OCI-LY1 (cell line): ENCODE data around the gene UROC1.

Experiments
- H2AFZ ChIP-seq: fragments of 200-600 bp; sonication (generic), shearing (Covaris generic); 2 replicates; pipeline ENCODE4 v1.6.0; 2014; ENCODE audit warnings: antibody characterized with exemption, mild to moderate bottlenecking, low read length
- H3F3A ChIP-seq: fragments of 200-600 bp; sonication (generic), shearing (Covaris generic); 2 replicates; pipeline ENCODE4 v1.6.0; 2014; ENCODE audit warnings: mild to moderate bottlenecking, antibody characterized with exemption, low read length, moderate library complexity; ENCODE audit not compliant: insufficient read depth
- H3K27ac ChIP-seq: fragments of 200-600 bp; sonication (generic); 2 replicates; pipeline ENCODE4 v1.5.1; 2014; ENCODE audit warnings: low read length, mixed run types, mild to moderate bottlenecking, low read depth; ENCODE audit not compliant: poor library complexity, severe bottlenecking
- H3K27me3 ChIP-seq: fragments of 200-600 bp; sonication (generic); 2 replicates; pipeline ENCODE4 v1.6.0; 2014; ENCODE audit warnings: antibody characterized with exemption, mild to moderate bottlenecking, low read length, moderate library complexity; ENCODE audit not compliant: insufficient read depth
- H3K36me3 ChIP-seq: fragments of 200-600 bp; sonication (generic); 2 replicates; pipeline ENCODE4 v1.6.1; 2014; ENCODE audit warnings: mild to moderate bottlenecking, antibody characterized with exemption, low read length, moderate library complexity, mixed read lengths; ENCODE audit not compliant: insufficient read depth
- H3K4me1 ChIP-seq: fragments of 200-600 bp; sonication (generic); 2 replicates; pipeline ENCODE4 v1.5.1; 2014; ENCODE audit warnings: mild to moderate bottlenecking, low read length, moderate library complexity; ENCODE audit not compliant: insufficient read depth, severe bottlenecking
- H3K4me2 ChIP-seq: fragments of 200-600 bp; sonication (generic), shearing (Covaris generic); 2 replicates; pipeline ENCODE4 v1.6.1; 2014; ENCODE audit warnings: low read length
- H3K4me3 ChIP-seq: fragments of 200-600 bp; sonication (generic); 2 replicates; pipeline ENCODE4 v1.5.1; 2014; ENCODE audit warnings: low read length, low read depth, mild to moderate bottlenecking, mixed read lengths; ENCODE audit not compliant: poor library complexity, severe bottlenecking
- H3K79me2 ChIP-seq: fragments of 200-600 bp; shearing (Covaris generic); 2 replicates; pipeline ENCODE4 v1.6.1; 2016; ENCODE audit warnings: mixed run types, low read length, mixed read lengths; ENCODE audit not compliant: insufficient read depth
- H3K9ac ChIP-seq: fragments of 200-600 bp; sonication (generic), shearing (Covaris generic); 2 replicates; pipeline ENCODE4 v1.6.1; 2014; ENCODE audit warnings: mild to moderate bottlenecking, low read length, mixed read lengths
- H3K9me2 ChIP-seq: fragments of 200-600 bp; sonication (generic), shearing (Covaris generic); 2 replicates; pipeline ENCODE4 v1.6.1; 2014; ENCODE audit warnings: low read depth, mild to moderate bottlenecking, low read length, mixed read lengths
- H3K9me3 ChIP-seq: fragments of 200-600 bp; shearing (Covaris generic); 2 replicates; pipeline ENCODE4 v1.6.1; 2014; ENCODE audit warnings: low read length, mixed read lengths
- H4K20me1 ChIP-seq: fragments of 200-600 bp; sonication (generic), shearing (Covaris generic); 2 replicates; pipeline ENCODE4 v1.6.0; 2016; ENCODE audit warnings: mild to moderate bottlenecking, low read length; ENCODE audit not compliant: insufficient read depth
- CTCF ChIP-seq: fragments of 200-600 bp; sonication (generic), shearing (Covaris generic); IDR thresholded peaks from 2 replicates; pipeline ENCODE4 v1.5.1; 2017; ENCODE audit warnings: mild to moderate bottlenecking, antibody characterized with exemption, low read length, moderate library complexity, mixed read lengths
- EZH2 ChIP-seq: fragments of 200-600 bp; sonication (generic), shearing (Covaris generic); IDR thresholded peaks from 2 replicates; pipeline ENCODE4 v1.8.0; 2017; ENCODE audit warnings: borderline replicate concordance, mixed run types, mild to moderate bottlenecking, antibody characterized with exemption, low read length, moderate library complexity, mixed read lengths

The UROC1 gene

DNA sequence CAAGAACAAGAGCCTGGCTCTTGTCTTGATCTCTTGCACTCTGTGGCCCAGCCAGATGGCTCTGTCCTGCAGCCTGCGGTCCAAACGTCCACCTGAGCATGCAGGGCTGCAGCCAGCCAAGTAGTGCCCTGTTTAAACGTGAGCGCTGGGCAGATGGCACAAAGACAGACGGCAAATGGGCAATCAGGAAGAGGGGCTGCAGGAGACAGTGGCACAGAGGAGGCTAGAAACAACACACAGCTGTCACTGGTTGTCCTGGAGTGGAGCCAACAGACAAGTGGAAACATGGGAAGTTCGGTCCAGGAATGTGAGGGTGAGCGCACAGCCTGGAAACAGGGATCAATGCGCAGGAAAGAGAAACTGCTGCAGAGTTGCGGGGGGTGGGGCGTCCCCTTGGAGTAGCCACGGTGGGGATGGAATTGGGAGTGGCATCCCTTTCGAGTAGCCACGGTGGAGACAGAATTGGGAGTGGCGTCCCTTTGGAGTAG lies 31.2 kb downstream of the UROC1 start:
- Histone ChIP-seq H3K36me3 (no peaks in the 10 kb centered on the region), H3K4me2 (no peak overlapping the region), H3K9me2 (no peaks in the 10 kb centered on the region), H3K27ac (no peak overlapping the region), H3K4me1 (no peaks in the 10 kb centered on the region), H3K79me2 (no peaks in the 10 kb centered on the region), H3K4me3 (no peak overlapping the region), H3K9ac (no peak overlapping the region), H2AFZ (no peak overlapping the region), H4K20me1 (no peaks in the 10 kb centered on the region), H3F3A (no peaks in the 10 kb centered on the region), H3K9me3 (no peaks in the 10 kb centered on the region), H3K27me3 (peaks cover 7% of the 10 kb centered on the region)
- TF ChIP-seq EZH2 = no peak
- no peak for TF ChIP-seq CTCF

DNA sequence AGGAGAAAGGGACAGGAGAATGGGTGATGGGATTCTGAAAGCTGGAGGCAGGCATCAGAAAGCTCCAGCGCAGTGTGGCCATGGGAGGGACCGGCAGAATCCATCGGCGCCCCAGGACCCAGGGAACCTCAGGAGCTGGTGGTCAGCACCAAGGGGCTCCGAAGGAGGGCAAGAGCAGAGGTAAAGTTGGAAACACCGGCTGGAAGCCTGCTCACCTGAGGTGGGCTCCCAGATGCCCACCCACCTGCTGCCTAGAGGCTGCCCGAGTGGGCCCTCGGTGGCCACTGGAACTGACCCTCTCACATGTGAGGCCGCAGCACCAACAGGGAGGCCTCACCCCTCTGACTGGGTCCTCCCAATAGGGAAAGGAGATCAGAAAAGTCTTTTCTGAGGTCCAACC lies 31.6 kb downstream of the UROC1 start:
- H3K27ac ChIP-seq = no peak overlapping the region
- H3K4me2 ChIP-seq = no peak overlapping the region
- H3K4me1 ChIP-seq = no peaks in the 10 kb centered on the region

DNA sequence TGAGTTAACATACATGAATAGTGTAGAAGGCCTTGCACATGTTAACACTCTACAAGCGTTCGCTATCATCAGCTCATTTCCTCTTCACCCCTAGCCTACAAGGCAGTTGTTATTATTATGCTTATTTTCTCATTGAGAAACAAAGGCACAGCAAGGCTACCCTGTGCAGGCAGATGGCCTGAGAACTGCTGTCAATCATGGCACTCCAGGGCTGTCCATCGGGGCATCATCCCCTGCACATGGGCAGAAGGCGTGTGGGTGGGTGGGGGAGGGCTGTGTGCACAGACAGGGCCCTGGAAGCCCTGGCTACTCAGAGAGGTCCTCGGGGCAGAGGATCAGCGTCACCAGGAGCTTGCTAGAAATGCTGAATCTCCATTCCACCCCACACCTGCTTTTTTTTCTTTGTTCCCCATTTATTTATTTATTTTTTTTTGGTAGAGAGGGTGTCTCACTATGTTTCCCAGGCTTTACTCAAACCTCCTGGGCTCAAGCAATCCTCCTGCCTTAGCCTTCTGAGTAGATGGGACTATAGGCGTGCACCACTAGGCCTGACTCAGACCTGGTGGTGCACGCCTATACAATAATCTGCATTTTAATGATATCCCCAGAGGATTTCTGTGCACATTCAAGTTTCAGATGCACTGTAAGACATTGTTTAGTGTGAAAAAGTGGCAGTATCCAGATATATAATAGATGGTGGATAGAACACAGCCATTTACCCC lies 32.2 kb downstream of the UROC1 start:
- Histone ChIP-seq H3K79me2 (no peaks in the 10 kb centered on the region), H3K9ac (no peak overlapping the region), H3K4me3 (no peak overlapping the region), H4K20me1 (no peaks in the 10 kb centered on the region), H3K36me3 (no peaks in the 10 kb centered on the region), H3K4me2 (no peak overlapping the region), H3K27ac (no peak overlapping the region), H3K4me1 (no peaks in the 10 kb centered on the region), H2AFZ (no peak overlapping the region), H3F3A (no peaks in the 10 kb centered on the region), H3K9me2 (no peaks in the 10 kb centered on the region), H3K27me3 (peaks cover 7% of the 10 kb centered on the region), H3K9me3 (no peaks in the 10 kb centered on the region)
- TF ChIP-seq EZH2 (no peak), CTCF (no peak)

More for the DNA sequence above, 31.6 kb downstream of the UROC1 start:
- Histone ChIP-seq H2AFZ (no peak overlapping the region), H3K9ac (no peak overlapping the region), H3K27me3 (peaks cover 7% of the 10 kb centered on the region), H3K36me3 (no peaks in the 10 kb centered on the region), H3K9me2 (no peaks in the 10 kb centered on the region), H3F3A (no peaks in the 10 kb centered on the region), H3K4me3 (no peak overlapping the region), H3K79me2 (no peaks in the 10 kb centered on the region), H4K20me1 (no peaks in the 10 kb centered on the region), H3K9me3 (no peaks in the 10 kb centered on the region)
- no peak for TF ChIP-seq CTCF
- no peak for TF ChIP-seq EZH2
